Measurements from ENCODE around the gene ITSN1.
"Not testable (repeated sequence)": the region's sequence is repeated elsewhere in the genome, so short reads cannot be mapped to it uniquely, and the experiment has no call there.

Gene ITSN1

GRCh38 chr21:33642027-33642895 lies at the start of gene ITSN1:
Gene ITSN1 (plus strand): TSS chr21:33642501. CDS start chr21:33718829, 76,328 bp downstream.
- peak; percentile 99 for DNase-seq (ENCODE audit: low spot score)

- no peak for DNase-seq (ENCODE audit: low spot score)
Measured at GRCh38 chr21:33598051-33598450, 44.2 kb upstream of the ITSN1 start.

GRCh38 chr21:33608559-33608958 lies 33.7 kb upstream of the ITSN1 start:
- DNase-seq (ENCODE audit: low spot score) = no peak

GRCh38 chr21:33611006-33611744 lies 31.1 kb upstream of the ITSN1 start:
- no peak for DNase-seq (ENCODE audit: low spot score)

- DNase-seq (ENCODE audit: low spot score) = not testable (repeated sequence)
Measured at GRCh38 chr21:33617565-33617964, 24.7 kb upstream of the ITSN1 start.

- no peak for DNase-seq (ENCODE audit: low spot score)
Measured at GRCh38 chr21:33618407-33618806, 23.9 kb upstream of the ITSN1 start.

- no peak for DNase-seq (ENCODE audit: low spot score)
Measured at GRCh38 chr21:33619726-33620125, 22.6 kb upstream of the ITSN1 start.

- DNase-seq (ENCODE audit: low spot score) = no peak
Measured at GRCh38 chr21:33622253-33622652, 20.0 kb upstream of the ITSN1 start.

GRCh38 chr21:33626151-33626550 lies 16.1 kb upstream of the ITSN1 start:
- not testable (repeated sequence) for DNase-seq (ENCODE audit: low spot score)

- DNase-seq (ENCODE audit: low spot score) = no peak
Measured at GRCh38 chr21:33634254-33634653, 8.0 kb upstream of the ITSN1 start.

- no peak for DNase-seq (ENCODE audit: low spot score)
Measured at GRCh38 chr21:33640697-33641351, 1.5 kb upstream of the ITSN1 start.

GRCh38 chr21:33641352-33642026 lies 812 bp upstream of the ITSN1 start, which contains the start of gene CRYZL1:
Gene CRYZL1 (minus strand): TSS chr21:33641741. CDS start chr21:33631551, 10,190 bp downstream.
- DNase-seq (ENCODE audit: low spot score) = peak; percentile 100

GRCh38 chr21:33642896-33643657 lies 776 bp downstream of the ITSN1 start:
- peak; percentile 4 for DNase-seq (ENCODE audit: low spot score)

GRCh38 chr21:33643658-33644311 lies 1.5 kb downstream of the ITSN1 start:
- DNase-seq (ENCODE audit: low spot score) = no peak

- no peak for DNase-seq (ENCODE audit: low spot score)
Measured at GRCh38 chr21:33644383-33645074, 2.2 kb downstream of the ITSN1 start.

GRCh38 chr21:33645730-33646129 lies 3.4 kb downstream of the ITSN1 start:
- no peak for DNase-seq (ENCODE audit: low spot score)

GRCh38 chr21:33647587-33647986 lies 5.3 kb downstream of the ITSN1 start:
- DNase-seq (ENCODE audit: low spot score) = no peak

GRCh38 chr21:33648555-33648954 lies 6.3 kb downstream of the ITSN1 start:
- DNase-seq (ENCODE audit: low spot score) = no peak

GRCh38 chr21:33650230-33650629 lies 7.9 kb downstream of the ITSN1 start:
- no peak for DNase-seq (ENCODE audit: low spot score)

- no peak for DNase-seq (ENCODE audit: low spot score)
Measured at GRCh38 chr21:33650929-33651509, 8.7 kb downstream of the ITSN1 start.

Data from activated CD4-positive, alpha-beta T cell treated with anti-CD3 and anti-CD28 coated beads, Interleukin-2, Interleukin-4, amounts not matched to agents 100 ng/mL and 50 ng/mL, durations not matched to agents 16 hours and 8 hours (primary cell).